ENCODE results near the gene RNF152. TPM values are rescaled to one million over a fixed set of nuclear protein-coding genes. Genes with fewer than 3 reads are reported as not detected.

Gene RNF152
- total RNA-seq, 4 donors from 2014 or later: 20.0 to 86.1 (median 33.0) TPM

DNA sequence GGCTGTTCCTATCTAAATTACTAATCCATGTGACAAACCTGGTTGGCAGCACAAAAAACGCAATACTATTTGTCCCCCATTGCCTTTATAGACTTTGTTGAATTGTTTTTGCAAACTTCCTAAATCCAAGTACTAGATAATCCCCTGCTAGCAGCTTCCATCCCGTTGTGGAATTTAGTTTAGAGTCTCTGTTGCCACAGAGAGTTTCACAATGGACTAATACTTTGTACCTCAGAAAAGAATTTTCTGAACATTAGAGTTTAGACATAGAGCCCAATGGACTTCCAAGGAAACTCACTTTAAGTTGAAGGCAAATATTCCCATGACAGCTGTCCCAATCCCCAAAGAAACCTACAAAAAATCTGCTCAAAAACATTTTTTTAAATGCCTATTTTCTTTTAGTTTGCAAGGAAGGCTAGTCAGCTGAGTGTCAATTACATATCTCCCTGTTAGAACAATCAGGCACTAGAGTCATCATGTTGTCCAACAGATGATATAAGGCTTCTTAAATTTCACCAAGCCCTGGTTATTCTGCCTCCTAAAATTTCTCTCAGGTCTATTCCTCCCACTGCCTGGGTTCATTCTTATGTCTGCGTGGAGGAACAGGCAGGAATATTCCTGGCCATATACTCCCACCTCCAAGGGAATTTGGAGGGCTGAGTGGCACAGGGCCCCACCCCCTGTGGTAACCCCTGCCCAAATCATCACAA lies 27.2 kb downstream of the RNF152 start:
- intact Hi-C loops (cut with DNase I; ENCODE audit: low total_unique reads): no loop called here
- Histone ChIP-seq H3K36me3 (no peaks in the 10 kb centered on the region), H3K27me3 (no peaks in the 10 kb centered on the region), H3K9me3 (no peaks in the 10 kb centered on the region), H3K27ac (peak overlapping the region; percentile 9 to 42), H3K4me3 (no peak overlapping the region), H3K4me1 (peaks cover 0 to 3% of the 10 kb centered on the region in 2 donors)
- no peak for TF ChIP-seq POLR2A (IDR thresholded peaks at IDR 0.05)
- TF ChIP-seq, protein P1, sequence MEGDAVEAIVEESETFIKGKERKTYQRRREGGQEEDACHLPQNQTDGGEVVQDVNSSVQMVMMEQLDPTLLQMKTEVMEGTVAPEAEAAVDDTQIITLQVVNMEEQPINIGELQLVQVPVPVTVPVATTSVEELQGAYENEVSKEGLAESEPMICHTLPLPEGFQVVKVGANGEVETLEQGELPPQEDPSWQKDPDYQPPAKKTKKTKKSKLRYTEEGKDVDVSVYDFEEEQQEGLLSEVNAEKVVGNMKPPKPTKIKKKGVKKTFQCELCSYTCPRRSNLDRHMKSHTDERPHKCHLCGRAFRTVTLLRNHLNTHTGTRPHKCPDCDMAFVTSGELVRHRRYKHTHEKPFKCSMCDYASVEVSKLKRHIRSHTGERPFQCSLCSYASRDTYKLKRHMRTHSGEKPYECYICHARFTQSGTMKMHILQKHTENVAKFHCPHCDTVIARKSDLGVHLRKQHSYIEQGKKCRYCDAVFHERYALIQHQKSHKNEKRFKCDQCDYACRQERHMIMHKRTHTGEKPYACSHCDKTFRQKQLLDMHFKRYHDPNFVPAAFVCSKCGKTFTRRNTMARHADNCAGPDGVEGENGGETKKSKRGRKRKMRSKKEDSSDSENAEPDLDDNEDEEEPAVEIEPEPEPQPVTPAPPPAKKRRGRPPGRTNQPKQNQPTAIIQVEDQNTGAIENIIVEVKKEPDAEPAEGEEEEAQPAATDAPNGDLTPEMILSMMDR (IDR thresholded peaks at IDR 0.05): no peak
- no peak for DNase-seq

DNA sequence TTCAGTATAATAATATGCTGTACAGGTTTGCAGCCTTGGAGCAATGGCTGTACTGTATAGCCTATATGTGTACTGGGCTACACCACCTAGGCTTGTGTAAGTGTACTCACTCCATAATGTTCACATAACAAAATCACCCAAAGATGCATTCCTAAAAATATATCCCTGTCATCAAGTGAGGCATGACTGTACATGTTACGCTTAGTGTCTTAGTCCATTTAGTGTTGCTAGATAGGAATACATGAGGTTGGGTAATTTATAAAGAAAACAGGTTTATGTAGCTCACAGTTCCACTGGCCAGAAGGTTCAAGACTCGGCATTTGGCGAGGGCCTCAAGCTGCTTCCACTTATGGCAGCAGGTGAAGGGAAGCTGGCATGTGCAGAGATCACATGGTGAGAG lies 31.4 kb downstream of the RNF152 start:
- Histone ChIP-seq H3K4me1 (no peaks in the 10 kb centered on the region), H3K36me3 (no peaks in the 10 kb centered on the region), H3K9me3 (no peaks in the 10 kb centered on the region), H3K4me3 (no peak overlapping the region), H3K27ac (no peak overlapping the region), H3K27me3 (no peaks in the 10 kb centered on the region)
- intact Hi-C loops (cut with DNase I; ENCODE audit: low total_unique reads): no loop called here
- DNase-seq: no peak
- TF ChIP-seq POLR2A (IDR thresholded peaks at IDR 0.05): no peak
- TF ChIP-seq, protein P1 (IDR thresholded peaks at IDR 0.05): no peak

DNA sequence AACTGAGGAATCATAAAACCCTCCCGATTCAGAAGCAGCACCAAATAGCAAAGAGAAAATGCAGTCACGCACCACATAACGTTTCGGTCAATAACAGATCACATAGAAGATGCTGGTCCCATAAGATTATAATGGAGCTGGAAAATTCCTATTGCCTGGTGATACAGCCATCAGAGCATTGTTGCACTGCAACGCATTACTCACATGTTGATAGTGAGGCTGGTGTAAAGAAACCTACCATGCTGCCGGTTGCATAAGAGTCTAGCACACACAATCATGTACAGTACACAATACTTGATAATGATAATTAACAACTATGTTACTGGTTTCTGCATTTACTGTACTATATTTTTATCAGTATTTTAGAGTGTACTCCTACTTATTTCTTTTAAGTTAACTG lies 32.5 kb downstream of the RNF152 start:
- TF ChIP-seq POLR2A (IDR thresholded peaks at IDR 0.05): no peak
- TF ChIP-seq, protein P1 (IDR thresholded peaks at IDR 0.05): no peak
- intact Hi-C loops (cut with DNase I; ENCODE audit: low total_unique reads): no loop called here
- H3K4me1 ChIP-seq: no peaks in the 10 kb centered on the region

DNA sequence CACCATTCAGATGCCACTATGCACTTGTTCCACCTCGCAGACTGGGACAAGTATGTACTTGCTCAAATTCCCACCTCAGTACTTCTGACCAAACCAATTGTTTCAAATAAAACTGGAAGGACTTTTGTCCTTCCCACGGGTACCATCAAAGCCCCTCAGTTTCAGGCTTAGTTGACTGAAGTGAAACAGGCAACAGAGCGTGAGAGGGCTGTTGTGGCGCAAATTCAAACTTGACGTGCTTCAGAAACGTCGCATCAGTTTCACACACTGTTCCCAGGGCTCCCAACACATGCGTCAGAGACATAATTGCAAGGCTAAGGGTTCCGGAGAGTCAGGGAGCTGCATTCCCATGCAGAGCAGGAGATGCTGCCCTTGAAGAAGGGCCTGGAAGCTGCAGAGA lies 33.7 kb downstream of the RNF152 start:
- Histone ChIP-seq H3K27me3 (no peaks in the 10 kb centered on the region), H3K36me3 (no peaks in the 10 kb centered on the region), H3K4me1 (no peaks in the 10 kb centered on the region), H3K27ac (no peak overlapping the region), H3K4me3 (no peak overlapping the region), H3K9me3 (no peaks in the 10 kb centered on the region)
- TF ChIP-seq POLR2A (IDR thresholded peaks at IDR 0.05): no peak
- TF ChIP-seq, protein P1 (IDR thresholded peaks at IDR 0.05): no peak
- DNase-seq: no peak
- intact Hi-C loops (cut with DNase I; ENCODE audit: low total_unique reads): no loop called here

More for the DNA sequence above, 32.5 kb downstream of the RNF152 start:
- DNase-seq: no peak
- Histone ChIP-seq H3K9me3 (no peaks in the 10 kb centered on the region), H3K27me3 (no peaks in the 10 kb centered on the region), H3K4me3 (no peak overlapping the region), H3K27ac (no peak overlapping the region), H3K36me3 (no peaks in the 10 kb centered on the region)

DNA sequence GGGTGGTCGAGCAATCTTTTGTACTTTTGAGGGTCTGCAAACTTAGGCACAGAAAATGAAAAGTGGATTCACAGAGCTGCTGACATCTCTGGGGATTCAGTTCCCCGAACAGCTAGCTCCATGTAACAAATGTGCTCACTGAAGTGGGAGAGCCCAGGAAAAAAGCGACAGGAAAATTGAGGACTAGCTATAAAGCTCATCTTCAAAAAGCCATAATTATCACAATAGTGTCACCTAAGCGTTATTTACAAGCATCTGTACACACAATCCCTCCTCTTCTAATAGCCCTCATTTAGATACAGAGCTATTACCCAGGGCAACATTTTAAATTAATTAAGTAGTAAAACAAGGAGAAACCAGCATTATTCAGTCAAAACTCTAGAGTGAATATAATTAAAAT lies 36.1 kb downstream of the RNF152 start:
- TF ChIP-seq POLR2A (IDR thresholded peaks at IDR 0.05): no peak
- TF ChIP-seq, protein P1 (IDR thresholded peaks at IDR 0.05): no peak
- Histone ChIP-seq H3K4me3 (no peak overlapping the region), H3K9me3 (no peaks in the 10 kb centered on the region), H3K27ac (no peak overlapping the region), H3K27me3 (no peaks in the 10 kb centered on the region), H3K36me3 (no peaks in the 10 kb centered on the region), H3K4me1 (no peaks in the 10 kb centered on the region)
- DNase-seq: no peak
- intact Hi-C loops (cut with DNase I; ENCODE audit: low total_unique reads): no loop called here
